DMS114 treated with DMSO at 0.1 percent for 48 hours (cell line): ENCODE measurements around the gene OR10H3.
"Not testable (repeated sequence)": the region's sequence is repeated elsewhere in the genome, so short reads cannot be mapped to it uniquely, and the experiment has no call there.

Source experiments
- DNase-seq: peaks from one replicate; lab custom pipeline; 2025; ENCODE audit not compliant: unreplicated experiment; lab: John Stamatoyannopoulos, UW

Gene OR10H3

DNA sequence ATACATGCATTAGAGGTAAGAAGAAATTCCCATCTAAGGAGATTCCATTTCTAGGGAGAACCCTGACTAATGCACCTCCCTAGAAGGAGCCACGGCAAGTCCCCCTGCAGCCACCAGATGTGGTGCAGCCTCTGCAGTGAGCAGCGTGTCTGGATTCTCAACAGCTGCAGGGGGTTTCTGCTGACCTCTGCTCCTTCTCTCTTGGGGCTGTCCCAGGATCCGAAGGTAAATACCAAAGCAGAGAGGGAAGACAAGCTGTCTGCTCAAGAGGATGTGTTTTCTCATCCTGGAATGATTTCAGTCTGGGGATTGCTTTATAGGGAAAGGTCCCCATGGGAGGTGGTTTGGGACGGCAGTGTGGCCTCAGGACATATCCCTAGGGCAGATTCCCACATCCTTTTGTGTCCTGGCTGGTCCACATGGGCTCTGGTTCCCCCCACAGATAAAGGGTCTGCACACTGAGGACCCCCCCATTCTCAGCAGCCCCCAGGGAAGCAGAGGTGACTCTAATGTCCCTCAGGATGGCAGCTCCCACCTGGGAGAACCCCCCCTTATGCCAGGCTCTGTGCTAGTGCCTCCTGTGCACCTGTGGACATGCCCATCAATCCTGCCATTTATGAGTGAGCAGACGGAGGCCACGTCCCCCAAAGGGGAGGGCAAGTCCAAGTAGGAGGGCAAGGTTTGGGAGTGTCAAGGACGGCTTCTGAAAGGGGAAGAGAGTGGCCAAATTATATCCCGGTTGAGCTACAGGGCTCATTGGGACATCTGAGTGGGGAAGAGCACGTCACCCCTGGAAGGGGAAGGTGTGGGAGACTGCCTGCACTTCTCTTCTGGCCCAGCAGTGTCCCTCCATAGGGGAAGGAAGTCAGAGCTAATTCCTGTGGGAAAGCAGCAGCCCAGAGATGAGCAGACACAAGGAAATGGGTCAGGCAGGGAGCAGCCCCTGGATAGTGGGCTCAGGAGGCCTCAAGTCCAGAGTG, 39.5 kb downstream of the OR10H3 start:
- DNase-seq: no peak

DNA sequence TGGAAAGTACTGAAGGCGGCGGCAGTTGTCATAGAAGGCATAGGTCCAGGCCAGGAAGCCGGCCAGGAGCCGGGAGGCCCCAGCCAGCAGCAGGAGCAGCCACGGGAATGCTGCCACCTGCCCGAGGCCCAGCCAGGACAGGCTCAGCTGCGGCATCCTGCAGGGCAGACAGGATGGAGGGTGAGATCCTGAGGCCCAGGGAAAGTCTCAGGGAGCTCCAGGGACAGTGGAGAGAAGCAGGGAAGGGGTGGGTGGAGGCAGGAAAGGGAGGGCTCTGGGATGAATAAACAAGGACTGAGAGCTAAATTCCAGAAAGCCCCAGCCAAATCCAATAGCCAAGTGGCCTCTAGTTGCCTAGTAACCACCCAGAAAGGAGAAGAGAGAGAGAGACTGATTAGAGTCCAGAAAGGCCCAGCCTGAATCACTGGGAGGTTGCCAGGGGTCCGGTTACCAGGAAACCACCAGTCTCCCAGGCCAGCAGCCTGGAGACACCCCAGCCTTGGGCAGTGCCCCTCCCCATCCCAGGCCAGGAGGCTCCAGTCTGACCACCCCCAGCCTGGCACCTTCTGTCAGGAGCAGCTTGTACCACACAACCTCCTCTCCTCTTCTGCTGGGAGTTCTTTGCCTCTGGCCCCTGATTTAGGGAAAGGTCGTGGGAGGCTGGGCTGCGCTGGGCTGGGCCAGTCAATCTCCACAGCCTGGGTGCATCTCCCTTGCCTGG, 42.1 kb downstream of the OR10H3 start:
- DNase-seq: no peak

DNA sequence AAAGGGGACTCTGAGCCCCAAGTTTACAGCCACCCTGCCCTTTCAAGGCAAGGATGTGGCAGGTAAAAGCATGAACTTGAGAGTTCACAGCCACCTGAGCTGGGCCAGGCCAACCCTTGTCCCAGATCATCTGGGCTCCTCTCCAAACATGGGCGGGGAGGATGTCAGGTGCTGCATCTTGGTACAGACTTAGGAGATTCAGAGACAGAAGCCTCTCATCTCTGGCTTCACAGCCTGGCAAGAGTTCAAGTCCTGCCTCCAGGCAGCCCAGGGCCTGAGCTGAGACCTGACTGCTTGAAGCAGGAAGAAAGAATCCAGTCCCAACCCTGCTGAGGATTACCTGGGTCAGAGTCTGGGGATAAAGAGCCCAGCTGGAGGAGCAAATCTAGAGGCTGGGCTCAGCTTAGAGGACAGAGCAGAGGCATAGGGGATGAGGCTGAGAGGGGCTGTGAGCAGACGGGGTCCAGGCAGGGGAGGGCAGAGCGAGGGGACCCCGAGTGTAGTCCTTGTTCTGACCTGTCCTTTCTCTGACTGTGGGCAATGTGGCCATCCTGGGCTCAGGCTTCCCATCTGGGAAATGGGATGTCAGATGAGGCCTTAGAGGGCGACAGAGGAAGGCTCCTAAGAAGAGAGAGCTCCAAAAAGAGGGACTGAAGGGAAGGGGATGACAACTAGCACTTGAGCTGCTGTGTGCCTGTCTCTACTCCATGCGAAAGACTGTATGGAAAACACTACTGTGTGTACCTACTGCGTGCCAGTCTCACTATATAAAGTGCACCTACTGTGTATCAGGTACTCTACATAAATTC, 43.0 kb downstream of the OR10H3 start:
- no peak for DNase-seq

DNA sequence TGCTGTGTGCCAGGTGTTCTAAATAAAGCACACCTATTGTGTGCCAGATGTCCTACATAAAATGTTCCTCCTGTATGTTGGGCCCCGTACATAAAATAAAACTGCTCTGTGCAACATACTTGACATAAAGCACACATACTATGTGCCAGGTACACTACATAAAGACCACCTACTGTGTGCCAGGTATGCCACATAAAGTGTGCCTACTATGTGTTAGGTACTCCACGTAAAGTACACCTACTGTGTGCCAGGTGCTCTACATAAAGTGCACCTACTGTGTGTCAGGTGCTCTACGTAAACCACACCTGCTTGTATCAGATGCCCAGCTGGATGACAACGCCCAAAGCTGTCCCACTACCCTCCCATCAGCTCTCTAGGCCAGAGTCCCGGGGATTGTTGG, 43.9 kb downstream of the OR10H3 start:
- no peak for DNase-seq

DNA sequence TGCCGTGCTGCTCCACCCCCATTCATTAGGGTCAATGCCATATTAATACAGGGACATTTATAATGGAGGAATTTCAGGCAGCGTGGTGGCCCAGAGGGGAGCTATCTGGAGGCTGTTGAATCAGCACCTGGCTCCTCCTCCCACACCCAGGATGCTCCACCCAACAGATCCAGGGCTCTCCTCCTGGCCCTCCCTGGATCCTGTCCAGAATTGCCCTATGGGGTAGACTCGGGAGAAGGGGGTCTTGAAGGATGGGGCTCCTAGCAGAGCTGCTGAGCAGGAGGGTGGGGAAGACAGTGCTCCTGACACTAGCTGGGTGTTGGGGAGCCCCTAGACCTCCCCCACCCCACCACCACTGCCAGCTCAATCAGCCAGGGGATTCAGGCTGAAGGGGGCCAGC, 44.4 kb downstream of the OR10H3 start:
- DNase-seq: no peak

DNA sequence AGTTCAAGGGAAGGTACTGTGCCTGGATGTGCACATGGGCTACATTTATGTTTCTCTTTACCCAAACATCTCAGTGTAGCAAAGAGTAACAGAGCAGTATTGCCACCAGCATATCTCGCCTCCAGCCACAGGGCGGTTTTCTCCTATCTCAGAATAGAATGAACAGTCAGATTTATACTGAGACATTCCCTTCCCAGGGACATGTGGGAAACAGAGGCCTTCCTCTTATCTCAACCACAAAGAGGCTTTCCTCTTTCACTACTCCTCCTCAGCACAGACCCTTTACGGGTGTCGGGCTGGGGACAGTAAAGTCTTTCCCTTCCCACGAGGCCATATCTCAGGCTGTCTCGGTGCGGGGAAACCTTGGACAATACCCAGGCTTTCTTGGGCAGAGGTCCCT, 45.1 kb downstream of the OR10H3 start:
- not testable (repeated sequence) for DNase-seq

DNA sequence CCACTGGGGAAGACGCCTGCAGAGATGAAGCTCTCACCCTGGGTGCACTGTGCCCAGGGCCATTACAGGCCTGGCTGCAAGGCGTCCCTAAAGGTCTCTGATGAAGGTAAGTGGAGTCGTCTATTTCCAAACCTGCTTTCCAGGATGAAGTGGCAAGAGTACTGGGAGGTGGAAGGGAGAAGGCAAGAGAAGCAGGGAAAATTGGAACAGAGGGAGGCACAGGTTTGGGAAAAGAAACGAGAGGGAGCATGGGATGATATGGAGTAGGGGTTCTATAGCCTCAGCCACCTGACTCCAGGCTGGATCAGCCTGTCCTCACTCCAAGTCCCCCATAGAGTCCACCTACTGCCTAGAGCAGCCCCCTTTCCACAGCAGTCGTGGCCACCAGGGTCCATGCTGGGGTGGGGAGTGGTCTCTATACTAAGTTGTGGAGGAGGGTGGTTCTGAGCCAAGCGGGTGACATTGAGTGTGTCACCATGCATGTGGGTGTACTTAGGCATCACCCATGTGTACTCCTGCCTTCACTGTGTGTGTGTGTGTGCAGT, 49.9 kb downstream of the OR10H3 start, which contains the start of gene OR10H5:
TSS of gene OR10H5 (plus strand) at position 51 of the 545 bp plus-strand sequence. CDS start 6,388 bp downstream, outside the sequence.
- no peak for DNase-seq

DNA sequence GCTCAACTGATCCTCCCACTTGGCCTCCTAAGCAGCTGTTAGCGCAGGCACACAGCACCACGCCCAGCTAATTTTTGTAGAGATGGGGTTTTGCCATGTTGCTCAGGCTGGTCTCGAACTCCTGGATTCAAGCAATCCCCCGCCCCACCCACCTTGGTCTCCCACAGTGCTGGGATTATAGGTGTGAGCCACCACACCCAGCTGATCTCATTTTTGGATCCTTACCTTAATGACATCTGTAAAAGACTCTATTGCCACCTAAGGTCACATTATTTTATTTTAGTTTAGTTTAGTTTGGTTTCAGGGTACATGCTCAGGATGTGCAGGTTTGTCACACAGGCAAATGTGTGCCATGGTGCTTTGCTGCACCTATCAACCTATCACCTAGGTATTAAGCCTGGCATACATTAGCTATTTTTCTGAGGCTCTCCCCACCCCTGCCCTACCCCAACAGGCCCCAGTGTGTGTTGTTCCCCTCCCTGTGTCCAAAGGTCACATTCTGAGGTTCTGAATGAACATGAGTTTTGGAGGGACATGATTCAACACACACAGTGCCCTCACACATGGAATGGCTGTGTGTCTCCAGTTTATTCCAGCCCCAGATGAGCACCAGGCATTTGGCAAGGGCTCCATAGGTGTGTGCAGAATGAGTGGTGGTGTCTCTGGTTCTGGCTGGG, 50.9 kb downstream of the OR10H3 start:
- no peak for DNase-seq

DNA sequence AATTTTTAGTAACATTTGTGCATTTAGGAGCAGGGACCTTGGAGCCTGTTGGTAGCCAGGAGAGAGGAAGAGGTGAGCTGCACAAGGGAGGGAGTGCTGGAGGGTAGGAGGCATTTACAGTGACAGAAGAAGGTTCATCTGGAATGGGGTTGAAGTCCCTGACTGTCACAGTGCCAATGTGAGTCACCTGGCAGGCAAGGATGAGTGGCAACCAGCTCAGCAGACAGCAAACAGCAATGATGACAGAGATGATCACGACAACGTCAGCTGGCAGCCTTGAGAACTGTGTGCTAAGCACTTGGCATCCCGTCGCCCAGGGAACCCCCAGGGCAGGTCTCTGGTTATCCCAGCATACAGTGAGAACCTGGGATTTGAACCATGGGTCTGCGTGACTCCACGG, 52.3 kb downstream of the OR10H3 start:
- no peak for DNase-seq
